GM18498 (cell line): ENCODE results near the gene SEC22A.
A peak's percentile ranks its signal among the peaks of the same experiment; 100 is the strongest.

ENCODE experiments used
- ATAC-seq: cut with Tn5 transposase; IDR thresholded peaks from one replicate; pipeline ENCODE4 v1.9.1; 2021; ENCODE audit warnings: mild to moderate bottlenecking, moderate library complexity; ENCODE audit not compliant: unreplicated experiment

Gene SEC22A, protein sequence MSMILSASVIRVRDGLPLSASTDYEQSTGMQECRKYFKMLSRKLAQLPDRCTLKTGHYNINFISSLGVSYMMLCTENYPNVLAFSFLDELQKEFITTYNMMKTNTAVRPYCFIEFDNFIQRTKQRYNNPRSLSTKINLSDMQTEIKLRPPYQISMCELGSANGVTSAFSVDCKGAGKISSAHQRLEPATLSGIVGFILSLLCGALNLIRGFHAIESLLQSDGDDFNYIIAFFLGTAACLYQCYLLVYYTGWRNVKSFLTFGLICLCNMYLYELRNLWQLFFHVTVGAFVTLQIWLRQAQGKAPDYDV

DNA sequence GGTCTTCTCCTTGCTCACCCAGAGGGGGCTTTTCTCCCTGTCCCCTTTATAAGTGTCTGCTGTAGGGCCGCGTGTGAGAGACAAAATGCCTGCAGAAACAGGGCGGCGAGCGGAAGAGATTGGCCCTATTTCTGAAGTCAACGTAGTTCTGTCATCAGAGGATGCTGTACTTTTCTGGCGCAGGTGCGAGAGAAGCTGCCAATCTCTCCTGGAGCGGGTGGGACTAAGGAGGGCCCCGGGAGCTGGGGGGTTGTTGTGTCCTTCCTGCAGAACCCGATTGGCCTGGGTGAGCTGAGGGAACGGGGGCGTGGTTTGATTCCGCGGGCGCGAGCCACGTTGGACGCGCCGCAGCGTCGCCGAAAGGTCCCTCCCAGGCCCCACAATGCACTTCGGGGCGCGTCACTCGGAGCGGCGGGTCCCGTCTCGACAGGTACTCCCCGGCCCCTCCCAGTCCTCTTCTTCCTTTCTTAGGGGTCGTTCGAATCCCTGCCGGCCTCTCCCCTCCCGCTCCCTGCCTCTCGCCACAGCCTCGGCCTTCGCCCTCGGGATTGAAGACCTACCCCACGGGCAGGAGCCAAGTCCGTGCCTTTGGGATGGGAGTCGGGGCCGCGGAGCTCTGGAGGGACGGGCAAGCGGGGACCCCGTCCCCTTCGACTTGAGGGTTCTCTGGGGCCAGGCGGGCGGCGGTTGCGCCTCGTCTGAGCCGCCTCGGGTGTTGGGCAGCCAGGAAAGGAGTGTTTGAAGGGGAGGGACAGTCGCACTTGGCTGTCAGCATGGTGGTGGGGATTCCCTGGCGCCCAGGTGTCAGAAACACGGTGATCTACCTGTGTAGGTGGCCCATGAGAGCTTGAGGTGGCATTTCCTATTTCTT, at the start of gene SEC22A:
Gene SEC22A, plus strand, starts transcription at position 387 of the 871 bp plus-strand sequence. CDS start 7,275 bp downstream, outside the sequence.
- peak; percentile 99 for ATAC-seq

DNA sequence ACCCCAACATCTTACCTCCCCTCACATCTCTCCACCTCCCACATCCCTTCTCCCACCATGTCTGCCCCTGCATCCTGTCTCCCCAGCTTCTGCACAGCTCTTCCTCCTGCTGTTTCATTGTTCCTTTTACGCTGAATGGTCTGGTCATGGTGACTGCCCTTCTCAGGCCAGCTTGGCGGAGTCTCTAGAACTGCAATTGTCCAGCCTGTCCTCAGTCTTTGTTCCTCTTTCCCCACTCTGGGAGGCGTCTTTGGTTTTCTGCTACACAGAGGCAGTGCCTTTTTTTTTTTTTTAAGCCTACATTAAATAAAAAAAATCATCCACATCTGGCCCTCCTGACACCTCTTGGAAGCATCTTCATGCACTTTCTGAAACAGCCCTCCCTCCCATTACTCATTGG, 49.1 kb upstream of the SEC22A start:
- no peak for ATAC-seq

DNA sequence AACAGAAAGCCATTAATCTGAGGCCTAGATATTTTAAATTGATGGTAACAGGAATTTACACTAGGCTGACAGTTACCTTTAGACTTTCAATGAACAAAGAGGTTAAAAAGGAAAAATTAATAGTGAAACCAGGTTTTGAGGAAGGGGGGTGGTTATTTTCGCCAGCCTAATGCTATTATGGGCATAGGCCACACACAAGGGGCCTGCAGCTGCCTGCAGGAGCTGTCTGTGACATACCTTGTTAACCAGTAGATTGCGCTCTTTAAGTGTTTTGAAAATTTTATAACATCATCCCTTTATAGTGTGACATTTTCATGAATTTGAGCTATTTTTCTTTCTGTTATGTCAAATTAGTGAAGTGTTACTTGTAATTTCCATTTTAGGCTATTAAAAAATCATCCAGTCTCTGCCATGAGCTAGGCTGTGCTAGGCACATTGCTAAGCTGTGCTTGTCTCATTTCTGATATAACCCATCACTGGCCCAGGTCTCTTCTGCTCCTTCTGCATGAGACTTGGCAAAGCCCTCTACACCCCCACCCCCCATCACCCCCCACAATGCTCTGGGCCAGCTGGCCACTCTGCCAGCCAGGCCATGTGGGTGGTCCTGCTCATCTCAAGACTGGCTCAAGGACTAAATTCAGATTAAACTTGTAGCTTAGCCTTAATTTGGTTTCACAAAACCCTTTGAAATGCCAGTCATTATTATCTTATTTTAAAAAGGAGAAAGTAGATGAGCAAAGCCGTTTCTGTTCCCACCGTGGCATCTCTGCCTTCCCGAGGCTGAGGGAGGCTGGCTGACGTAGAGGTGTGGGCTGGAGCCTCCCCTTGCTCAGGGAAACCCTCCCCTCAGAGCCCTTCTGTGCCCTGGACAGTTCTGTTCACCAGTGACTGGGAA, 48.4 kb upstream of the SEC22A start:
- no peak for ATAC-seq

DNA sequence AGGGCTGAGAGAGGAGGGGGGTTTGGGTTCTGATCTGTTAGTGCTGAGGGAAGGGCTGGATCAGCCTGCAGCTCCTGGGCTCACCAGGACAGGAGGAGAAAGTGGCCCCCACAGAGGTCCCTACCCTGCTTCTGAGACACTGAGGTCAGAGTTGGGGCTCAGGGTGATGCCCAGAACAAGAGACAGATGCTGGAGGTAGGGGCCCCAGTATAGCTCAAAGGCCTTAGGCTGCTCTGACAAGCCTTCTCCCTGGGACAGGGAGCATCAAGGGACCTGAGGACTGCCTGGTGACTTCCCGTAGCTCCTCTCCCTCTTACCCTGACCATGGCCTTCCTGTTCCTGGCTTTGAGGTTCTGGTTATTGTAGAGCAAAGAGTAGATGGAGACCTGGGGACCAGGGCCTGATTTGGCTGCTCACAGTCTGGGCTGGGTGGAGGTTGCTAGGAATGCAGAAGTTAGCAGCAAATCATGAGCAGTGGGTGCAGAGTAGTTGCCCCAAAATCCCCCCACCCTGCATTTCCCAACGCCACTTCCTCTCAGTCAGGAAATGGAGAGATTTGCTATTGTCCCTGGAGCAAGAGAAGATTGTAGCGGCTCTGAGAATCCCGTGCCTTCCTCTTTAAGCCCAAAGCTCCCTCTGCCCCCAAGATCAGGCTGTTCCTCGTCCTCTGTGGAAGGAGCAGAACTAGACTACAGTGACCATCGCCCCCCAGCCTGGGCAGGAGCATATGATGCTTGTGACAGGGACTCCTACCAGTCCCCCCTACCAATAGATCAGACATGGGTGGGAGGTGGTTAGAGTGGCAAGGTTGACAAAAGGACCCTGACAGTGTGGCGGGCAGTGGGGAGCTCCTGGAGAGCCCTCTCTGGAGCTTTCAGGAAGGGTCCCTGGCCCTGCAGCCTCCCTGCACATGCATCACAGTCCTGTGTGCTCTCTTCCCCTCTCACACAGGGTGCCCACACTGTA, 47.4 kb upstream of the SEC22A start:
- ATAC-seq, result no peak

DNA sequence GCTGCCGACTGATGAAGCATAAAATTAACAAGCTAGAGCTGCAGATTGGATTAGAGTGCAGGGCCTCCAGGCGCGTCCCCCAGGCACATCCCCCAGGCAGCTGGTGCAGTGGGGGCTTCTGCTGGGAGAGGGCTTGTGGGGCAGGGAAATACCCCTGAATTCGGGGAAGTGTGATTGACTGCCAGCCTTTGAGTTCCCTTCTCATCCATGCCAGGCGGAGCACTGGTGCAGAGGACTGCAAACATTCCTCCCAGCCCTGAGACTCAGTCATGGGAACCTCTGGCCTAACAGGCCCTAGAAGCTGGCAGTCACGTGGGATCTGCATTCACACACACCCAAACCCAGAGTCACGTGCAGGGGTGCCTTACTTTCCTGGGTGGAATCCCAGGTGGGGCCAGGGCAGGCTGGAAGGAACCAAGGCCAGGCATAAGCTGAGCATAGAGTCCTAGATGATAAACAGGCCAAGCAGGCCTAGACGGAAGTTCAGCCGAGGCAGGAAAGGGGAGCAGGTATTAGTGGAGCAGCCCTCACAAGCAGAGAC, 46.2 kb upstream of the SEC22A start:
- ATAC-seq, result no peak

DNA sequence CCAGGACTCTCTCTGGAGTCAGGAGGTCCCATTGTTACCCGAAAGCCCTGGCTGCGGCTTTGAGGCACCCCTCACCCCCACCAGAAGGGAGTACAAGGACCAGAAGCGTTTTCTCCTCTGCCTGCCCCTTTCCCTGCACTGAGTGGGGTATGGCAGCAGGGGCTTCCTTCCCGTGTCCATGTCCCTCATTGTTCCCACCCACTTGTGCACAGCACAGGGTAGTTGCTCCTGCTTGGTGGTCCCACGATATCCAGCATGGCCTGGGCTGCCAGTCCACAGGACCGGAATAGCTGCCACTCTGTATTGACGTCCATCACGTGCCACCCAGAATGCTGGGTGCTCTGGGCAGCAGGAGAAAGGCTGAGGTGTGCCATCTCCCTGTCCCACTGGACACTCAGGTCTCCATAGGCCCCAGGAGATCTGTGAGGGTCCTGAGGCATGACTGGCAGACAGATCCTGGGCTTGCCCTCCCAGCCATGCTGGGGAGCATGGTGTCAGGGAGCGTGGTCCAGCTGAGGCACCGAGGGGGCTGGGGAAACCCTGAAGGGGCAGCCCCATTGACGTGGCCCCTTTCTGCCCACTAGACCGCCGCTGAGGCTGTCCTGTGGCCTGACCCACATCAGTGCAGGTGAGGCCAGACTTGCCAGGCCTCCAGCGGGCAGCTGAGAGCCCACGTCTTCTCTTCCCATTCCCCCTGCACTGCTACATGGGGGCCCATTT, 45.3 kb upstream of the SEC22A start:
- no peak for ATAC-seq

DNA sequence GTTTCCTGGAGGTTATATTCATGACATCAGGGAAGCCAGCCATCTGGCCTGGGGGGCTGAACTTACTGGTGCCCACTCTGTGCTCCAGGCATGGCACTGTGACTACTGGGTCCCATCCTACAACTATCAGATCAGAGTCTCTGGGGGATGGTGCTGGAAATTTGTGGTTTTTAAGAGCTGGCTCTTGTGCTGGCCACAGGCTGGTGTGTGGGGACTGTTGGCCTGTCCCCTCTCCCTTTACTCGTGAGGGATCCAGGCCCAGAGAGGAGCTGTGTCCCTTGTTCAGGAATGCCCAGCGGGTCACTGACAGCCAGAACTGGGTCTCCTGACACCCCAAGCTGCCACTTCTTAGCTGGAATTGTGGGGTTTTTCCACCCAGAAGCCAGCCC, 44.5 kb upstream of the SEC22A start:
- no peak for ATAC-seq

DNA sequence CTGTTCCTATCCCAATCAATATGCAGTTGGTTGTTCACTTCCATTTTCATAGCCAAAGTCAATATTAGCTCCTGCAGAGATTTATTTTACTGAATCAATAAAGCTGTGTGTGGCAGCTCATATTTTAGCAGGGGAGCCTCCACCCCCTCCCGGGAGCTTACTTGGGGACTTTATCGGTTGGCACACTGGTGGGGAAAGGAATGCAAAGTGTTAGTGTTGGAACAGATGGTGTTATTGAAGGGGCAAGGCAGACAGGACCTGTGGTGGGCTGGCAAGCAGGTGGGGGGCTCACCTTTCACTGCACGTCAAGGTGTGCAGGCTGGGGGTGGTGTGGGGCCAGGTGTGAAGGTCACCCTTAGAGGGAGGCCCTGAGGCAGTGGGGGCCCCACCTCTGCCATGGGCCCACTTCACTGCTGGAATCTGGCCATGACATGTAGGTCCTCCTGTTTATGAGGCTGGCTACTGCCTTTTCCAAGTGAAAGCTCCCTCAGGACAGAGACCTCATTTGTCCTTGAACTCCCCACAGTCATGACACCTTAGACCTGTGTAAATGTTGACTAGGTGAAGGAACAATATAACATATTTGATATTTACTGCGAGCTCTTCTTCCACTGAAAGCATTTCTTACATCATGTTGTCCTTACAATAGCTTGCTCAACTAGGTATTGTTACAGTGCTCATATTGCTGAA, 44.0 kb upstream of the SEC22A start:
- ATAC-seq, result no peak

DNA sequence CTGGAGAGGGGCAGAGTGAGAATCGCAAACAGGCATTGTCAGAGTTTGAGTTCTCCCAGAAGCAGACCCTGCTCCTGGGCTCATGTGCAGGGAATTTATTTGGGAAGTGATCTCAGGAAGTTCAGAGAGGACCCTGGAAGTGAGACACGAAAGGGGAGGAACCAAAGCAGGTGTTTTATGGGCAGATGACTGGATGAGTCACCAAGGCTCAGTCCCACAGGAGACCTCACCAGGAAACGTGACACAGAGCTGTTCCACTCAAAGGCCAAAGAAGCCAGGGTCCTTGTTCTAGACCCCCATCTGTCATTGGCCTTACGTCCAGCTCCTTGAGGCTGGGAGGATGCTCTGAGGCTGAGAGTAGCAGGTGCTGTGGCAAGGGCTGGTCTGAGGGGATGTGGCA, 43.4 kb upstream of the SEC22A start:
- ATAC-seq, result no peak

DNA sequence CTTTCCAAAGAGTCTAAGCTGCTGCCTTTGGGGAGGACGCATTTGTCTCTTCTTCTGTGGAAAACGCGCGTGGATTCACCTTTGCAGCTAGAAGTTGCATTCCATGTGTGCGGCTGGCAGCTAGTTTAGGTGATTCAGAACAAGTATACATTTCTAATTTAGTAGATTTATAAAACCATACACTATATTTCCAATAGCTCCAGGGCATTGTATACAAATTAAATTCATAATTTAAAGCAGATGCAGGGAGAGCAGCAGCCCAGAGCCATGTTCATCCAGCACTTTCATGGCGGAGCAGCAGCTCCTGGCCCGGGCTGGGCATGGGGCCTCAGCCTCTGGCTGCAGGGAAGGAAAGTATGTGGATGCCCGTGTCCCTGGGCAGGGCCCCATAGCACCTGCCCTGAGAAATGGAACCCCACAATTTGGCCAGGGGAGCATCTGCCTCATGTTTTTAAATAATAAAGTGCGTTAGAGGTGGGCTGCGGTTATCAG, 42.8 kb upstream of the SEC22A start:
- no peak for ATAC-seq

DNA sequence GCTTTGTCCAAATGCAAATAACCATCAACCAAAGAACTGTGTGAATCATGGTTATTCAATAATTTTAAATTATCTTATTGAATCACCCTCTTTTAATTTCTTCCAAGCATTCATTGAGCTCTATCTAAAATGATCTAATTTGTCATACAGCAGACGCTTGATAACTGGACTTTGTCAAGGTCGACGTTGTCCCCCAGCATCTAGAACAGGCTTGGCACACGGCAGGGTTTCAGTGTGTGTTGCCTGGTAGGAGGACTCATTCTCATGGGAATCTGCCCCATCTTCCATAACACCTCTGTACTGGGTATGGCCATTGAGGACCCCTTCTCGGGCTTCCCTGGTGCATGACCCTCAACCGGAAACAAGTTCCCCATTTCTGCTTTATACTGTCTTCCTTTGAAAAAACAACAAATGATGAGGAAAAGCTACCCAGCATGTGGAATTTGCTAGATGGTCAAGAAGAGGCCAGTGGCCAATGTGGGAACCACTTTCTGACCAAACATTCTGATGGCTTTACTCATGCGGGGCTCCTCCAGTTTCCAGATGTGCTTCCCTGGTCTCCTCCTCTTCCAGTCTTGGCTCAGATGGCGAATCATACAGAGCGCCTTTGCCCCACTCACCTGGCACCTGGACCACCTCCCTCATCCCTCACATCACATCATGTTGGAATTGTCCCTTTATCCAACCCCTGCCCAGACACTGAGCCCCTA, 41.7 kb upstream of the SEC22A start:
- no peak for ATAC-seq

DNA sequence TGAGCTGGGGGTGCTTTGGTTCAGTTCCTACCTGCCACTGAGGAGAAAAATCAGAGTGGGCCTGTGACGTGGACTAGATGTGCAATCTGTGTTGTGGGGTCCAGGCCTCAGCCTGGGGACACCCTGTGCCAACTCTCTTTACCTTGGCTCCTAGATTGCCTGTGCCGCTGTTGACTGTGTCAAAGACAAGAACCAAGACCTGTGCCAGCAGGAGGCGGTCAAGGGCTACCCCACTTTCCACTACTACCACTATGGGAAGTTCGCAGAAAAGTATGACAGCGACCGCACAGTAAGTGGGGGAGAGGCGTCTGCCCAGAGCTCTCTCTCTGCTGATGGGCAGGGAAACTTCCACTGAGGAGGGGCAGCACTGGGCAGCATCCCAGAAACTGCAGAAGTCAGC, 40.6 kb upstream of the SEC22A start:
- ATAC-seq, result no peak

DNA sequence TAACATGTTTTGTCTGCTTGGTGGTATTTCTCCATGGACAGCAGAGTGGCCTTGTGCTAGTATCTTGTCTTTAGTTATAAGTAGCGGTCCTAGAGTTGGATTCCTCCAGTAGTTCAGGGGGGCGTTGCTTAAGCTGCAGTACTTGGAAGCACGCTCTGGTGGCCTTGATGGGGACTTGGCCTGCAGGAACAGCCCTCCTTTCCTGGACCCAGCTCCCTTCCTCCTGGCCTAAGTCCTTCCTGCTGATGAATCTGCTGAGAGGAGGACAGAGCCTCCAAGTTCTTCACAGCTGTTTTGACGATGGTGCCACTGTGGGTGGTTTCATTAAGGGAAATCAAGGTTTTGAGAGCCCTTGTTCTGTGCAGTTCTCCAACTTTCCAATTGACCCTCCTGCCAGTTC, 38.6 kb upstream of the SEC22A start:
- no peak for ATAC-seq

DNA sequence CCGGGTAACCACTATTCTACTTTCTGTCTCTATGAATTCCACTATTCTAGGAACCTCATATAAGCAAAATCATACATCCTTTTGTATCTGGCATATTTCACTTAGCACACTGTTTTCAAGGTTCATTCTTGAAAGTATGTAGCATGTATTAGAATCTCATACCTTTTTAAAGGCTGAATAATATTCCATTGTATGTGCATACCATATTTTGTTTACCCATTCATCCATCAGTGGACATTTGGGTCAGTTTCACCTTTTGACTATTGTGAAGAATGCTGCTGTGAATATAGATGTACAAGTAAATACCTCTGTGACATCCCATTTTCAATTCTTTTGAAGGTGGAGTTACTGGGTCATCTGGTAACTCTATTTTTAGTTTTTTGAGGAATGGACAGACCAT, 36.6 kb upstream of the SEC22A start:
- ATAC-seq, result no peak

DNA sequence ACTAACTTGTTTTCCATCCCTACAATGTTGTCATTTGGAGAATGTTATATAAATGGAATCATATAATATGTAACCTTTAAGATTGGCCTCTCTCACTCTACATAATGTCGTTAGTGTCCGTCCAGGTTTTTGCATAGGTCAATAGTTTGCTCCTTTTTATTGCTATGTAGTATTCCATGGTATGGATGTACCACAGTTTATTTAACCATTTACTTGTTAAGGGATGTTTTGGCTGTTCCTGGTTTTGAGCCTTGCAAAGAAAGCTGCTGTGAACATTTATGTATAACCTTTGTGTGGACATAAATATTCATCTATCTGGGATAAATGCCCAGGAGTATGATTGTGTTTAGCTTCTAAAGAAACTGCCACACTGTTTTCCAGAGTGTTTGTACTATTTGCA, 34.1 kb upstream of the SEC22A start:
- ATAC-seq, result no peak

DNA sequence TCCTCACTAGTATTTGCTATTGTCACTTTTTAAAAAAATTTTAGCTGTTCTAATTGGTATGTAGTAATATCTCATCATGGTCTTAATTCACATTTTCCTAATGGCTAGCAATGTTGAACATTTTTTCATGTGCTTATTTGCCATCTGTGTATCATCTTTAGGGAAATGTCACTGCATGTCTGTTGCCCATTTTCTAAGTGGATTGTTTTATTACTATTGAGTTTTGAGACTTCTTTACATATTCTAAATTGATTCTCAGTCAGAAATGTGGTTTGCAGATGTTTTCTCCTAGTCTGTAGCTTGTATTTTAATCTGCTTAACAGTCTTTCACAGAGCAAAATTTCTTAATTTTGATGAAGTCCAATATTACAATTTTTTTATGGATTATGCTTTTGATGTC, 33.6 kb upstream of the SEC22A start:
- ATAC-seq, result no peak

DNA sequence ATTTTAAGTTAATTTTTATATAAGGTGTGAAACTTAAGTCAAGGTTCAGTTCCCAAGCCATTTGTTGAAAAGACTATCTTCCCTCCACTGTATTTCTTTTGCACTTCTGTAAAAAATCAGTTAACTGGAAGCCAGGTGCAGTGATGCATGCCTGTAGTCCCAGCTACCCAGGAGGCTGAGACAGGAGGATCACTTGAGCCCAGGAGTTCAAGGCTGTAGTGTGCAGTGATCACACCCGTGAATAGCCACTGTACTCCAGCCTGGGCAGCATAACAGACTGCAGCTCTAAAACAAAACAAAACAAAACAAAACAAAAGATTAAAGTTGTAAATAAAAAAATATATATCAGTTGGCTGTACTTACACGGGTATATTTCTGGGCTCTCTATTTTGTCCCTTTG, 33.1 kb upstream of the SEC22A start:
- no peak for ATAC-seq

DNA sequence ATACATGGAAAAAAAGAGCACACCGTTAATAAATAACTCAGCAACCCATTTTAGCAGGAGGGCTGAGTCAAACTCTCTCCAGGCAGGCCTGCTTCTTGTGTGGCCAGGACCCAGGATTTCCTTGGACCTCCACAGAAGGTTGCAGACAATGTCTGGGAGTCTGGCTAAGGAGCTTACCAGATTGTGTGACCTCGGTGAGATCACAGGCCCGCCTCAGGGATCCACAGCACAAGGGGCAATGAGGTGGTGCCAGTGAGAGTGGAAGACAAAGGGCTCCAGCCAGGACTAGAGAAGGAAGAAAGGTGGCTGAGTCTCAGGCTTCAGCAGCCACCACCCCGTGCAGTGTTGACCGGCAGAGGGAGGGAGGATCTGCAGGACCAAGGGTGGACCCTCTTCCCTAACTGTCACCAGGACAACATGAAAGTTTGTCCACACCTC, 32.2 kb upstream of the SEC22A start:
- ATAC-seq, result no peak
